Spleen (tissue), 7 donors: ENCODE data around the gene THBS2.

Experiments
- POLR2A ChIP-seq, 3 donors: fragments of 450-650 bp; IDR thresholded peaks; one replicate each; pipeline ENCODE4 v1.5.1; 2017; ENCODE audit warnings: antibody characterized with exemption in 3 of 3, mild to moderate bottlenecking in 1 of 3
- POLR2AphosphoS5 ChIP-seq, 3 donors: sonication (generic); formaldehyde crosslinking; IDR thresholded peaks; one replicate each; pipeline ENCODE4 v1.5.1; 2017; ENCODE audit warnings: antibody characterized with exemption in 3 of 3
- TF ChIP-seq, protein P1 (sequence below), 11 experiments: fragments of 200-600 bp in 7 of 11; fragments of 450-650 bp in 4 of 11; sonication (generic) in 4 of 11; IDR thresholded peaks in 8 of 11; conservative IDR thresholded peaks in 3 of 11; 1 replicate in 7 of 11; 2 replicates in 4 of 11; pipeline versions ENCODE4 v1.4.0 to v1.8.0; 2016 to 2021; ENCODE audit warnings: antibody characterized with exemption in 11 of 11, inconsistent platforms in 4 of 11, mild to moderate bottlenecking in 1 of 11
- donor health status: DM: no; HTN: no; CAD: no; lungs with moderate emphysema.
- donor health status: DM: no; HTN: no; CAD: no.
- donor health status: DM: no; HTN: no; CAD: no.

DNA sequence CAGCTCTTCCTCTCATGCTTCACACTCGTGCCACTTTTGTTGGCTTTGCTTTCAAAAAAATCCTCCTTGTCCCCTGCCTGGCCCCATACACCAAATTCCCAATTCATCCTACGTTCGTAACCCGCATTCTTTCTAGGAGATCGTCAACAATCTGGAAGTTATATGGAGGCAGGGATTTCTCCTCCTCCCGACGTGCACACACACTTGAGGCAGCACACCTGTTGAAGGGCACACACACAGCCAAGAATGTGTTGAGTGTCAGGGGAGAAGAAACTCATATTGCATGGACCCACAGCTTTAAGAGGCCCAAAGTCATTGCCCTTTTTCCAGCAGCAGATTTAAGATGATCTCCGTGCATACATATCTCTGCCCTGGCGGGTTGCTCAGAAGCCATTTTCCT lies 28.9 kb downstream of the THBS2 start:
- TF ChIP-seq, protein P1, sequence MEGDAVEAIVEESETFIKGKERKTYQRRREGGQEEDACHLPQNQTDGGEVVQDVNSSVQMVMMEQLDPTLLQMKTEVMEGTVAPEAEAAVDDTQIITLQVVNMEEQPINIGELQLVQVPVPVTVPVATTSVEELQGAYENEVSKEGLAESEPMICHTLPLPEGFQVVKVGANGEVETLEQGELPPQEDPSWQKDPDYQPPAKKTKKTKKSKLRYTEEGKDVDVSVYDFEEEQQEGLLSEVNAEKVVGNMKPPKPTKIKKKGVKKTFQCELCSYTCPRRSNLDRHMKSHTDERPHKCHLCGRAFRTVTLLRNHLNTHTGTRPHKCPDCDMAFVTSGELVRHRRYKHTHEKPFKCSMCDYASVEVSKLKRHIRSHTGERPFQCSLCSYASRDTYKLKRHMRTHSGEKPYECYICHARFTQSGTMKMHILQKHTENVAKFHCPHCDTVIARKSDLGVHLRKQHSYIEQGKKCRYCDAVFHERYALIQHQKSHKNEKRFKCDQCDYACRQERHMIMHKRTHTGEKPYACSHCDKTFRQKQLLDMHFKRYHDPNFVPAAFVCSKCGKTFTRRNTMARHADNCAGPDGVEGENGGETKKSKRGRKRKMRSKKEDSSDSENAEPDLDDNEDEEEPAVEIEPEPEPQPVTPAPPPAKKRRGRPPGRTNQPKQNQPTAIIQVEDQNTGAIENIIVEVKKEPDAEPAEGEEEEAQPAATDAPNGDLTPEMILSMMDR (IDR thresholded peaks at IDR 0.05 in 8 of 11, conservative IDR thresholded peaks at IDR 0.05 in 3 of 11), result no peak
- no peak for TF ChIP-seq POLR2A (IDR thresholded peaks at IDR 0.05)
- TF ChIP-seq POLR2AphosphoS5 (IDR thresholded peaks at IDR 0.05), result no peak
